Keratinocyte (primary cell): ENCODE measurements around the gene ZNF615. TPM values are rescaled to one million over a fixed set of nuclear protein-coding genes. Genes with fewer than 3 reads are reported as not detected.

Source experiments
- DNase-seq: peaks from one replicate; pipeline ENCODE4 v3.0.0-alpha.2; 2011; ENCODE audit warnings: low read depth, missing footprints, low spot score
- FAIRE-seq: peaks from 2 replicates; lab custom pipeline; 2011; peaks lifted over from hg19 to GRCh38; lab: Jason Lieb, UNC
- H2AFZ ChIP-seq: 2 replicates; pipeline ENCODE4 v1.6.0; 2012; ENCODE audit warnings: low read length, control low read depth, inconsistent platforms; ENCODE audit not compliant: control insufficient read depth
- H3K27ac ChIP-seq: 2 replicates; pipeline ENCODE4 v1.5.1; 2011; ENCODE audit warnings: low read length; ENCODE audit not compliant: control insufficient read depth, insufficient read depth
- H3K27me3 ChIP-seq: 3 replicates; pipeline ENCODE4 v1.6.0; 2011; ENCODE audit warnings: low read length; ENCODE audit not compliant: control insufficient read depth, insufficient read depth; ENCODE audit errors: extremely low read depth
- H3K36me3 ChIP-seq, 2 experiments: 2 replicates in 1 of 2; 3 replicates in 1 of 2; pipeline ENCODE4 v1.5.1; 2011; ENCODE audit warnings: low read length in 2 of 2, mild to moderate bottlenecking in 1 of 2; ENCODE audit not compliant: control insufficient read depth in 2 of 2, insufficient read depth in 2 of 2; ENCODE audit errors: extremely low read depth in 1 of 2
- H3K4me1 ChIP-seq: 3 replicates; pipeline ENCODE4 v1.5.1; 2011; ENCODE audit warnings: low read length; ENCODE audit not compliant: control insufficient read depth, insufficient read depth; ENCODE audit errors: extremely low read depth
- H3K4me2 ChIP-seq: 3 replicates; pipeline ENCODE4 v1.6.0; 2011; ENCODE audit warnings: low read depth, low read length; ENCODE audit not compliant: control insufficient read depth, insufficient read depth; ENCODE audit errors: extremely low read depth
- H3K4me3 ChIP-seq, 3 experiments: fragments of 200-600 bp in 1 of 3; sonication (generic) in 1 of 3; 2 replicates in 2 of 3; 3 replicates in 1 of 3; pipeline ENCODE4 v1.5.1; 2011 to 2016; ENCODE audit warnings: low read length in 3 of 3, mild to moderate bottlenecking in 3 of 3, control low read depth in 2 of 3, inconsistent platforms in 1 of 3, low read depth in 1 of 3, mixed read lengths in 1 of 3, mixed run types in 1 of 3, moderate library complexity in 1 of 3; ENCODE audit not compliant: control insufficient read depth in 2 of 3, insufficient read depth in 2 of 3; ENCODE audit errors: extremely low read depth in 1 of 3
- H3K79me2 ChIP-seq: 2 replicates; pipeline ENCODE4 v1.6.0; 2012; ENCODE audit warnings: low read length; ENCODE audit not compliant: control insufficient read depth, insufficient read depth
- H3K9ac ChIP-seq: 3 replicates; pipeline ENCODE4 v1.6.0; 2011; ENCODE audit warnings: low read length; ENCODE audit not compliant: control insufficient read depth, insufficient read depth; ENCODE audit errors: extremely low read depth
- H3K9me1 ChIP-seq: 3 replicates; pipeline ENCODE4 v1.6.0; 2011; ENCODE audit warnings: low read length; ENCODE audit not compliant: control insufficient read depth, insufficient read depth; ENCODE audit errors: extremely low read depth
- H3K9me3 ChIP-seq: 2 replicates; pipeline ENCODE4 v1.5.1; 2012; ENCODE audit warnings: low read depth, low read length; ENCODE audit not compliant: control insufficient read depth
- H4K20me1 ChIP-seq: 3 replicates; pipeline ENCODE4 v1.6.0; 2011; ENCODE audit warnings: low read length; ENCODE audit not compliant: control insufficient read depth, insufficient read depth; ENCODE audit errors: extremely low read depth
- EZH2 ChIP-seq: IDR thresholded peaks from one replicate; pipeline ENCODE4 v1.6.1; 2012; ENCODE audit warnings: inconsistent platforms, mild to moderate bottlenecking, low read length, moderate library complexity
- dilution Hi-C: fragments of 300-500 bp; cut with MboI; formaldehyde crosslinking; loops from one replicate; pipeline ENCODE4 v1.7.0; 2020; ENCODE audit warnings: low sequenced_read_pairs; ENCODE audit not compliant: extremely low pct_ligation_motif_present
- polyA plus RNA-seq, 5 experiments: library from polyadenylated mRNA; depleted of rRNA in 3 of 5; stranded (reverse) in 3 of 5; stranded (forward) in 1 of 5; unstranded in 1 of 5; fragments of >200 nt; gene quantifications; 1 replicate in 1 of 5; 2 replicates in 3 of 5; 3 replicates in 1 of 5; pipeline versions ENCODE4 v1.2.1 to v1.2.3, GENCODE V29; 2011 to 2012; ENCODE audit warnings: missing spikeins in 2 of 5, low read depth in 1 of 5, low replicate concordance in 1 of 5
- TF ChIP-seq, protein P1 (sequence below), 3 experiments: IDR thresholded peaks in 1 of 3; conservative IDR thresholded peaks in 1 of 3; optimal IDR thresholded peaks in 1 of 3; 2 replicates in 2 of 3; 3 replicates in 1 of 3; pipeline versions ENCODE3 to v1.5.1; 2011; ENCODE audit warnings: low read length in 3 of 3, mild to moderate bottlenecking in 3 of 3, moderate library complexity in 2 of 3, control low read depth in 1 of 3, inconsistent platforms in 1 of 3; ENCODE audit not compliant: insufficient read depth in 2 of 3; ENCODE audit errors: extremely low read depth in 1 of 3

Gene ZNF615
- polyA plus RNA-seq, 1 donor (not counting 4 experiments of a cell fraction or from before 2014, with no cell fraction given): 3.7 TPM

DNA sequence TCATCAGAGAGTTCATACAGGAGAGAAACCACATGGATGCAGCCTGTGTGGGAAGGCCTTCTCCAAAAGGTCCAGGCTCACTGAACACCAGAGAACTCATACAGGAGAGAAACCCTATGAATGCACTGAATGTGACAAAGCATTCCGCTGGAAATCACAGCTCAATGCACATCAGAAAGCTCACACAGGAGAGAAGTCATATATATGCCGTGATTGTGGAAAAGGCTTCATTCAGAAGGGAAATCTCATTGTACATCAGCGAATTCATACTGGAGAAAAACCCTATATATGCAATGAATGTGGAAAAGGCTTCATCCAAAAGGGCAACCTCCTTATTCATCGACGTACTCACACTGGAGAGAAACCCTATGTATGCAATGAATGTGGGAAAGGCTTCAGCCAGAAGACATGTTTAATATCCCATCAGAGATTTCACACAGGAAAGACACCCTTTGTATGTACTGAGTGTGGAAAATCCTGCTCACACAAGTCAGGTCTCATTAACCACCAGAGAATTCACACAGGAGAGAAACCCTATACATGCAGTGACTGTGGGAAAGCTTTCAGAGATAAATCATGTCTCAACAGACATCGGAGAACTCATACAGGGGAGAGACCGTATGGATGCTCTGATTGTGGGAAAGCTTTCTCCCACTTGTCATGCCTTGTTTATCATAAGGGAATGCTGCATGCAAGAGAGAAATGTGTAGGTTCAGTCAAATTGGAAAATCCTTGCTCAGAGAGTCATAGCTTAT is 63.0 kb downstream of the ZNF615 start:
- H3K4me3 ChIP-seq: no peak overlapping the region
- DNase-seq (no peak), FAIRE-seq (no peak)
- TF ChIP-seq, protein P1, sequence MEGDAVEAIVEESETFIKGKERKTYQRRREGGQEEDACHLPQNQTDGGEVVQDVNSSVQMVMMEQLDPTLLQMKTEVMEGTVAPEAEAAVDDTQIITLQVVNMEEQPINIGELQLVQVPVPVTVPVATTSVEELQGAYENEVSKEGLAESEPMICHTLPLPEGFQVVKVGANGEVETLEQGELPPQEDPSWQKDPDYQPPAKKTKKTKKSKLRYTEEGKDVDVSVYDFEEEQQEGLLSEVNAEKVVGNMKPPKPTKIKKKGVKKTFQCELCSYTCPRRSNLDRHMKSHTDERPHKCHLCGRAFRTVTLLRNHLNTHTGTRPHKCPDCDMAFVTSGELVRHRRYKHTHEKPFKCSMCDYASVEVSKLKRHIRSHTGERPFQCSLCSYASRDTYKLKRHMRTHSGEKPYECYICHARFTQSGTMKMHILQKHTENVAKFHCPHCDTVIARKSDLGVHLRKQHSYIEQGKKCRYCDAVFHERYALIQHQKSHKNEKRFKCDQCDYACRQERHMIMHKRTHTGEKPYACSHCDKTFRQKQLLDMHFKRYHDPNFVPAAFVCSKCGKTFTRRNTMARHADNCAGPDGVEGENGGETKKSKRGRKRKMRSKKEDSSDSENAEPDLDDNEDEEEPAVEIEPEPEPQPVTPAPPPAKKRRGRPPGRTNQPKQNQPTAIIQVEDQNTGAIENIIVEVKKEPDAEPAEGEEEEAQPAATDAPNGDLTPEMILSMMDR (optimal IDR thresholded peaks at IDR 0.05 in 1 of 3, IDR thresholded peaks at IDR 0.05 in 1 of 3, conservative IDR thresholded peaks at IDR 0.05 in 1 of 3; ENCODE audit: extremely low read depth in 1 of 3, insufficient read depth in 2 of 3, low read length in 3 of 3): no peak
- no peak for TF ChIP-seq EZH2
- no peaks in the 10 kb centered on the region for H4K20me1 ChIP-seq
- no peaks in the 10 kb centered on the region for H3K9me1 ChIP-seq
- peaks cover 4 to 27% of the 10 kb centered on the region in 2 experiments for H3K36me3 ChIP-seq
- no peak overlapping the region for H2AFZ ChIP-seq
- no peak overlapping the region for H3K27ac ChIP-seq
- H3K27me3 ChIP-seq: no peaks in the 10 kb centered on the region
- no peaks in the 10 kb centered on the region for H3K4me1 ChIP-seq
- dilution Hi-C loops: no loop called here
- H3K4me2 ChIP-seq: no peak overlapping the region
- peaks cover 45% of the 10 kb centered on the region for H3K9me3 ChIP-seq
- H3K9ac ChIP-seq: no peak overlapping the region
- H3K79me2 ChIP-seq: no peaks in the 10 kb centered on the region

Other genes with a start within 250 kb of the ZNF615 start
- gene FPR2, start 247.0 kb downstream of the ZNF615 start, polyA plus RNA-seq: 0.03 to 0.06 TPM (median 0.05 TPM) in 3 replicates
- gene FPR3, start 213.1 kb downstream of the ZNF615 start, polyA plus RNA-seq: not detected in 3 replicates
- 6.6 to 12.8 TPM (median 10.4 TPM) in 3 replicates for gene ZNF577, start 120.3 kb downstream of the ZNF615 start, polyA plus RNA-seq
- 5.4 to 6.5 TPM (median 6.0 TPM) in 3 replicates for gene ZNF649, start 103.2 kb downstream of the ZNF615 start, polyA plus RNA-seq
- gene ZNF613, start 80.7 kb downstream of the ZNF615 start, polyA plus RNA-seq: 3.9 to 6.6 TPM (median 4.9 TPM) in 3 replicates
- 3.8 to 7.7 TPM (median 6.0 TPM) in 3 replicates for gene ZNF350, start 21.4 kb downstream of the ZNF615 start, polyA plus RNA-seq
- gene ZNF614, start 20.2 kb upstream of the ZNF615 start, polyA plus RNA-seq: 5.9 to 6.2 TPM (median 6.1 TPM) in 3 replicates
- 4.5 to 15.9 TPM (median 14.8 TPM) in 3 replicates for gene ZNF432, start 40.6 kb upstream of the ZNF615 start, polyA plus RNA-seq
- gene ZNF841, start 87.6 kb upstream of the ZNF615 start, polyA plus RNA-seq: 8.3 to 17.8 TPM (median 14.6 TPM) in 3 replicates
- gene ZNF616, start 131.7 kb upstream of the ZNF615 start, polyA plus RNA-seq: 5.6 to 7.6 TPM (median 6.6 TPM) in 3 replicates
- gene ZNF836, start 163.4 kb upstream of the ZNF615 start, polyA plus RNA-seq: 3.3 to 5.0 TPM (median 3.8 TPM) in 3 replicates
- 130 to 187 TPM (median 179 TPM) in 3 replicates for gene PPP2R1A, start 181.8 kb upstream of the ZNF615 start, polyA plus RNA-seq